CD4-positive, alpha-beta T cell treated with Interleukin-21 for 1 hour (primary cell): ENCODE measurements around the gene SUCLG2.
"Not testable (repeated sequence)": the region's sequence is repeated elsewhere in the genome, so short reads cannot be mapped to it uniquely, and the experiment has no call there.

Source experiments
- DNase-seq: peaks from one replicate; pipeline ENCODE4 v3.0.0-alpha.2; 2020

The SUCLG2 gene

GRCh38 chr3:67551361-67552016, 102.9 kb downstream of the SUCLG2 start:
- no peak for DNase-seq

DNA sequence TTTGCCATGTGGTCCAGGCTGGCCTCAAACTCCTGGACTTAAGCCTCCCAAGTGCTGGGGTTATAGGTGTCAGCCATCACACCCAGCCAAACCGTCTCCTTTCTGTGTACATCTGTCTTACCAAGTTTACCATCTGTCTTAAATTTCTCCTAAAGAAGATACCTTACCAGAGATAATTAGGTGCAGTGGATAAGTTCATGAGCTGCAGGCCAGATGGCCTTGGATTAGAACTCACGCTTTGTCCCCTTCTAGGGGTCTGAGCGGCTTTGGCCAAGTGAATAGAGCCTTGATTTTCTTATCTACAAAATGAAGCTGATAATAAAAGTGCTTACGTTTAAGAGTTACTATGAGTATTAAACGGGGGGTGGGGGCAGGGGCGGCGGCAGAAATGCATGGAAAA, 103.9 kb downstream of the SUCLG2 start:
- DNase-seq: no peak

GRCh38 chr3:67542502-67543250, 111.7 kb downstream of the SUCLG2 start:
- DNase-seq: not testable (repeated sequence)

DNA sequence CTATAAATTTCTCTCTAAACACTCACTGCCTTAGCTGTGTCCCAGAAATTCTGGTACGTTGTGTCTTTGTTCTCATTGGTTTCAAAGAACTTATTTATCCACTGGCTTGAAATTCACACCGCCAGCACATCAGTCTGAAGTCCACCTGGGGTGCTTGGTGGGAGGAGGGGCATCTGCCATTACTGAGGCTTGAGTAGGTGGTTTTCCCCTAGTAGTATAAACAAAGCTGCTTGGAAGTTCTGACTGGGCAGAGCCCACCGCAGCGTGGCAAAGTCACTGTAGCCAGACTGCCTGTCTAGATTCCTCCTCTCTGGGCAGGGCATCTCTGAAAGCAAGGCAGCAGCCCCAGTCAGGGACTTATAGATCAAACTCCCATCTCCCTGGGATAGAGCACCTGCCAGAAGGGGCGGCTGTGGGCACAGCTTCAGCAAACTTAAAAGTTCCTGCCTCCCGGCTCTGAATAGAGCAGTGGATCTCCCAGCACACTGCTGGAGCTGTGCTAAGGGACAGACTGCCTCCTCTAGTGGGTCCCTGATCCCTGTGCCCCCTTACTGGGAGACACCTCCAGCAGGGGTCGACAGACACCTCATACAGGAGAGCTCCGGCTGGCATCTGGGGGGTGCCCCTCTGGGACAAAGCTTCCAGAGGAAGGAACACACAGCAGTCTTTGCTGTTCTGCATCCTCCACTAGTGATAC, 114.1 kb downstream of the SUCLG2 start:
- DNase-seq: no peak

GRCh38 chr3:67537203-67537602, 117.2 kb downstream of the SUCLG2 start:
- DNase-seq: not testable (repeated sequence)

- DNase-seq: no peak
Measured at GRCh38 chr3:67535006-67535405, 119.4 kb downstream of the SUCLG2 start.

GRCh38 chr3:67534594-67534993, 119.8 kb downstream of the SUCLG2 start:
- no peak for DNase-seq

- DNase-seq: no peak
Measured at GRCh38 chr3:67531181-67532101, 123.0 kb downstream of the SUCLG2 start.

DNA sequence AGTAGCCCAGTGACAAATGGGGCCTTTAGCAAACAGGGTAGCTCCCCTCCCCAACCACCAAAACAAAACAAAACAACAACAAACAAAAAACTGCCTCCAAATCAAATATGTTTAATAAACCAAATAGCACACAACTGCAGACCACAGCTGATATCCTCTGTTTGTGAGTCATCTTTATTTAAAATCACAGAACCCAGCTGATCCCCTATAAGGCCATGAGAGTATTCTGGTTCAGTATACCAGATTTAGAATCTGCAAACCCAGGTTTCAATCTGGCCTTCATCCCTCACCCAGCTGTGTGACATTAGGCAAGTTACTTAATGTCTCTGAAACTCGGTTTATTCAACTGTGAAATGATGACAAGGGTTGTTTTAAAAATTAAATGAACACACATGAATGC, 124.5 kb downstream of the SUCLG2 start:
- DNase-seq: no peak

- no peak for DNase-seq
Measured at GRCh38 chr3:67529337-67529736, 125.1 kb downstream of the SUCLG2 start.

- DNase-seq: no peak
Measured at GRCh38 chr3:67526246-67526645, 128.2 kb downstream of the SUCLG2 start.

DNA sequence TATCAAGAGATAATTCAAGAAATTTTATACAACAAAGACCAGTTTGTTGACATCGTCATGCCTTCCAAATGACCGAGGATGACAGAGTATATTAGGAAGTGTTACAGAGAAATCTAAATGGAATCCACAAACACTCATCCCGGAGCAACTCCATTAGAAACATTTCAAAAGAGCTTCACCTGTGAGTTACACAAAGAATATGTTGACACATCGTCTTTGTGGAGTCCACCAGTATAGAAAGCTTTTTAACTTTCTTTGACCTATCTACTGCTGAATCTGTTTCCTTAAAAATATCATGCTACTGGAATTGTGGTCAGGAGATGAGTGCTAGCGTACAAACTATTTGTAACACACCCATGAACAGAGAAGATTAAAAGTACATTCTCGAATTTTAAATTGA, 130.4 kb downstream of the SUCLG2 start:
- no peak for DNase-seq

- DNase-seq: no peak
Measured at GRCh38 chr3:67522081-67522480, 132.3 kb downstream of the SUCLG2 start.

DNA sequence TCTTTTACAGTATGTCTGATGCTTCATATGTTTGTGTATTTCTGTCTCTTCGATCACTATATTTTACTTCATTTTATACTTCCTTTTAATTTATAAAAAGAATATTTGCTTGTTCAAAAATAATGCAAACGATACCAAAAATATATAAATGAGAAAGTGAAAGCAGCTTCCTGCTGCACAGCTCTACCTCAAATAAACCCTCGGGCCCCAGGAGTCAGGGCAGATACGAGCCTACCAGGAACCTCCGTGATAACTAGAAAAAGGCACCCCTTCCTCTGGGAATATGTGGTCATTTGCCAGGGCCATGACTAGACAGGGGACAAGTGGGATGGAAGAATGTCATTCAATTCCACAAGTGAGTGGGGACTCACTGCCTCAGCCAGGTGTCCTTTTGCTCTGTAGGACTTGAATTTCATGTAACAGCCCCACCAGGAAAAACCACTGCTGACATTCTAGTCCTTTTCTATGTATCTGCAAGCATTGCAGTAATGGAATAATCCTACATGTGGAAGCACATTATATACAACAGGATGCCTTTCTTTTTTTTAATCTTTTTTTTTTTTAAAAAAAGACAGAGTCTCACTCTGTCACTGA, 133.3 kb downstream of the SUCLG2 start:
- DNase-seq: no peak

GRCh38 chr3:67518236-67518635, 136.2 kb downstream of the SUCLG2 start:
- DNase-seq: no peak

GRCh38 chr3:67517781-67518180, 136.6 kb downstream of the SUCLG2 start:
- no peak for DNase-seq

GRCh38 chr3:67516496-67516895, 137.9 kb downstream of the SUCLG2 start:
- DNase-seq: no peak

DNA sequence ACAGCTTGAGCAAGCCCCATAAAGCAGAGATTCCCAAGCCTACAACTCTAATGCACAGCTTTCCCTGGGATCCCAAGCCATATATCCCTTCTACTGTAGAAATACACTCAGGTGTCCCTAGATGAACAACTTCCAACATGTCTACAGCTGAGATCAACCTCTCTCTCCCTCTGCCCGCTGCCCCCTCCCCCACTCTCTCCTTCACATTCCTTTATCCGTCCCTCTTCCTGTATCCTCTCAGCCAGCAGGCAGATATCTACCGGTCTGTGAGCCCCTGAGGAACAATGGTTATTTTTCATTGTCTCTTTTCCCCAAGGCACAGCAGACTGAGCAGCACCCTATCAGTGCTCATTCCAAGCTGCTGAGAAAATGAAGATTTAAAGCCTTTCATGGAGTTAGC, 138.6 kb downstream of the SUCLG2 start:
- DNase-seq: no peak

- DNase-seq: no peak
Measured at GRCh38 chr3:67509471-67510075, 144.8 kb downstream of the SUCLG2 start.

DNA sequence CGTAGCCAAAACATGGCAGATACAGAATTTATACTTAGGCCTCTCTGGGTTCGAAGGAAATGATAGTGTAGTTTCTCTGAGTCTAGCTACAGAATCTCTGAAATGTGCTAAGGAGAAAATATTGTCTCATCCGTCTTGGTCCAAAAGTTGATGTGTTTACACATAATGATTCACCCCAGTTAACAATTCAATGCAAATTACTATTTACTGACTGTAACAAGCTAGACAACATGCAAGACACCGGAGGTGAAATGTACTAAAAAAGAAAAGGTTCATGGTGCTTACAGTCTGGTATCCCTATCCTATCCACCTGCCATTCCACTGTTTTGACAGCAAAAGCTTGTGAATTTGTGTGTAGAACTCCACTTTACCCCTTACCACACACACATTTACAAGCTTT, 146.8 kb downstream of the SUCLG2 start:
- DNase-seq: no peak

DNA sequence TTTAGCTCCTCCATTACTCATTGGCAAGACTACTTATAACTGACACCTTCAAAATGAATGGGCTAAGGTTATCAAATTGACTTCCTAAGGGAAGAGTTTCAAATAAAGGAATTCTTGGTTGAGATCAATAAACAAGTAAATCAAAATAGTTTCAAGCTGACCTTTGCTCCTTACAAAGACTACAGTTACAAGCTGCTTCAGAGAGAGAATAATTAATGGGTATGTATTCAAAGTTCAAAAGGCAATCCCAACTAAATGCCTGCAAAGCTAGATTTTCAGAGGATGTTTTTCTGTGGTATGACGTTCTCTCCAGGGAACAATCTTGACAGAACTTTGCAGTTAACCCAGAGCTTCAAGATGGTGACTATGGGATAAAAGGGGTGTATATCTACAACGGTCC, 153.7 kb downstream of the SUCLG2 start:
- DNase-seq: no peak

DNA sequence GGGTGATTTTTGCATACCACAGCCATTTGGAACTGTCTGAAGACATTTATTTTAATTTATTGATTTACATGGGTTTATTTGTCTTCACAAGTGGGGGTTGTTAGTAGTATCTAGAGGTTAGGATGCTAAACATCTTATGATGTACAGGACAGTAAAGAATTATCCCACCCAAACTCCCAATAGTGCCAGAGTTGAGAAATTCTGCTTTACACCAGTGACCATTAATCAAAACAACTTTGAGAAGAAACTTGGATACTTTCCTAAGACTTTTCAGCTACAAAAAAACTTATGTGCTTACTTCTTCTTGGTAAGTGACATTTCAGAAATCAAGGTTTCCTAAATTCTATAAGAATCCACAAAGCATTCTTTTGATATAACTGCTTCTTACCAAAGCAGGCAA, 156.7 kb downstream of the SUCLG2 start:
- DNase-seq: no peak
